ENCODE measurements around the gene CDC73.

DNA sequence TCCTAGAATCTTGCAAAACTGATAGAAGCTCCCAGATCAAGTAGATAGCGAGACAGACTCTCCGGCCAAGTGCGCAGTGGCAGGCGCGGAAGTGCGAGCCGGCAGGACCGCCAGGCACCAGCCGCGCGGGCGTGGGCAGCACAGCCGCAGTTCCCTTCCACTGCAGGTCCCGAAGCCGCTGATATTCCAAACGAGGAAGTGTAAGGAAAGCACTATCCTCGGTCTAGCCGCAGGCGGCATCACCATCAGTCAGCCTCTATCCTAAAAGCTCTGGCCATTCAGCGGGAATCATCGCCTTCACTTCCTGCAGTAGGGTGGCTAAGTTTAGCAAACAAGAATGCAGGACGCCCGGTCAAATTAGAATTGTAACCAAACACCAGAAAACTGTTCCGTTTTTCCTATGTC, 17.3 kb upstream of the CDC73 start:
- TF ChIP-seq, protein P1, sequence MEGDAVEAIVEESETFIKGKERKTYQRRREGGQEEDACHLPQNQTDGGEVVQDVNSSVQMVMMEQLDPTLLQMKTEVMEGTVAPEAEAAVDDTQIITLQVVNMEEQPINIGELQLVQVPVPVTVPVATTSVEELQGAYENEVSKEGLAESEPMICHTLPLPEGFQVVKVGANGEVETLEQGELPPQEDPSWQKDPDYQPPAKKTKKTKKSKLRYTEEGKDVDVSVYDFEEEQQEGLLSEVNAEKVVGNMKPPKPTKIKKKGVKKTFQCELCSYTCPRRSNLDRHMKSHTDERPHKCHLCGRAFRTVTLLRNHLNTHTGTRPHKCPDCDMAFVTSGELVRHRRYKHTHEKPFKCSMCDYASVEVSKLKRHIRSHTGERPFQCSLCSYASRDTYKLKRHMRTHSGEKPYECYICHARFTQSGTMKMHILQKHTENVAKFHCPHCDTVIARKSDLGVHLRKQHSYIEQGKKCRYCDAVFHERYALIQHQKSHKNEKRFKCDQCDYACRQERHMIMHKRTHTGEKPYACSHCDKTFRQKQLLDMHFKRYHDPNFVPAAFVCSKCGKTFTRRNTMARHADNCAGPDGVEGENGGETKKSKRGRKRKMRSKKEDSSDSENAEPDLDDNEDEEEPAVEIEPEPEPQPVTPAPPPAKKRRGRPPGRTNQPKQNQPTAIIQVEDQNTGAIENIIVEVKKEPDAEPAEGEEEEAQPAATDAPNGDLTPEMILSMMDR (IDR thresholded peaks at IDR 0.05; ENCODE audit: poor library complexity): no peak
- TF ChIP-seq EZH2 (IDR thresholded peaks at IDR 0.05; ENCODE audit: borderline replicate concordance): no peak

Data from hepatocyte (in vitro differentiated cells).